Left ventricle myocardium inferior (tissue), 1 donor: ENCODE results near the gene PRR5. TPM values are rescaled to one million over a fixed set of nuclear protein-coding genes. Genes with fewer than 3 reads are reported as not detected.

Experiments used
- DNase-seq: peaks from one replicate; pipeline ENCODE4 v3.0.0-alpha.2; 2020
- H3K27ac ChIP-seq: fragments of 200-600 bp; replicated peaks from 2 replicates; pipeline ENCODE4 v1.8.0; 2021
- H3K27me3 ChIP-seq: fragments of 200-600 bp; 2 replicates; pipeline ENCODE4 v1.8.0; 2021; ENCODE audit warnings: low read depth
- H3K36me3 ChIP-seq: fragments of 200-600 bp; 2 replicates; pipeline ENCODE4 v1.8.0; 2021
- H3K4me1 ChIP-seq: fragments of 200-600 bp; 2 replicates; pipeline ENCODE4 v1.8.0; 2021
- H3K4me3 ChIP-seq: fragments of 200-600 bp; 2 replicates; pipeline ENCODE4 v1.8.0; 2021; ENCODE audit warnings: mild to moderate bottlenecking, moderate library complexity
- H3K9me3 ChIP-seq: fragments of 200-600 bp; replicated peaks from 2 replicates; pipeline ENCODE4 v1.8.0; 2021
- CTCF ChIP-seq: fragments of 200-600 bp; IDR thresholded peaks from 2 replicates; pipeline ENCODE4 v1.8.0; 2021; ENCODE audit warnings: antibody characterized with exemption, mild to moderate bottlenecking, borderline replicate concordance
- intact Hi-C: fragments of 100-400 bp; cut with micrococcal nuclease; formaldehyde crosslinking; loops from one replicate; pipeline ENCODE4 v1.11.0; 2022
- total RNA-seq: library from RNA; stranded (reverse); fragmentation: NEBNext Ultra II Directional; extraction: Animal tissue kit (Norgen Biotek cat#: 25700); gene quantifications from one replicate; pipeline ENCODE4 v1.2.1, GENCODE V29; 2021
- donor health status: DM: no; HTN: yes; CAD: no; lungs with severe emphysema.

Gene PRR5
- total RNA-seq, 1 donor from 2014 or later, result 2.9 TPM

- Histone ChIP-seq H3K4me1 (peaks cover 34% of the 10 kb centered on the region), H3K9me3 (no peaks in the 10 kb centered on the region), H3K27ac (no peak overlapping the region), H3K36me3 (no peaks in the 10 kb centered on the region), H3K4me3 (no peak overlapping the region), H3K27me3 (peaks cover 28% of the 10 kb centered on the region)
- no peak for TF ChIP-seq CTCF
- intact Hi-C loops, result no loop called here
- no peak for DNase-seq
Observed at GRCh38 chr22:44666207-44666585, 35.8 kb upstream of the PRR5 start.

DNA sequence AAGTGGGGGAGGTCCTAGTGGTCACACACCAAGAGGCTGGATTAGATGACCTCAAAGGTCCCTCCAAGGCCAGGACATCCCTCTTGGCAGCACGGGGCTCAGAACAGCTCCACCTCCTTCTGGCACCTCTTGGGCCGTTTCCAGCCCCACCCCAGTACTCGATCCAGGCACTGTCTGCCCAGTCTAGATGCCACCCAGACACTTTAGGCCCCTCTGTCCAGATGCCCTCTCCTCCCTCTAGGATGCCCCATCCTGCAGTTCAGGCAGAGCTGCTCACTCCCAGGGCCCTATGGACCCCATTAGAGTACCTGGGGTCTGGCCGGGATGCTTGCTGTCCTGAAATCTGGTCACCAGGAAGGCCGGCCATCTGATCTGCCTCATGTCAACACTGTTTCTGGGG, 34.7 kb upstream of the PRR5 start:
- Histone ChIP-seq H3K27me3 (peaks cover 29% of the 10 kb centered on the region), H3K4me3 (no peak overlapping the region), H3K36me3 (no peaks in the 10 kb centered on the region), H3K4me1 (peaks cover 34% of the 10 kb centered on the region), H3K9me3 (no peaks in the 10 kb centered on the region), H3K27ac (no peak overlapping the region)
- TF ChIP-seq CTCF, result no peak
- intact Hi-C loops, result no loop called here
- no peak for DNase-seq

- intact Hi-C loops, result no loop called here
- no peak for DNase-seq
Observed at GRCh38 chr22:44667829-44668189, 34.2 kb upstream of the PRR5 start.

DNA sequence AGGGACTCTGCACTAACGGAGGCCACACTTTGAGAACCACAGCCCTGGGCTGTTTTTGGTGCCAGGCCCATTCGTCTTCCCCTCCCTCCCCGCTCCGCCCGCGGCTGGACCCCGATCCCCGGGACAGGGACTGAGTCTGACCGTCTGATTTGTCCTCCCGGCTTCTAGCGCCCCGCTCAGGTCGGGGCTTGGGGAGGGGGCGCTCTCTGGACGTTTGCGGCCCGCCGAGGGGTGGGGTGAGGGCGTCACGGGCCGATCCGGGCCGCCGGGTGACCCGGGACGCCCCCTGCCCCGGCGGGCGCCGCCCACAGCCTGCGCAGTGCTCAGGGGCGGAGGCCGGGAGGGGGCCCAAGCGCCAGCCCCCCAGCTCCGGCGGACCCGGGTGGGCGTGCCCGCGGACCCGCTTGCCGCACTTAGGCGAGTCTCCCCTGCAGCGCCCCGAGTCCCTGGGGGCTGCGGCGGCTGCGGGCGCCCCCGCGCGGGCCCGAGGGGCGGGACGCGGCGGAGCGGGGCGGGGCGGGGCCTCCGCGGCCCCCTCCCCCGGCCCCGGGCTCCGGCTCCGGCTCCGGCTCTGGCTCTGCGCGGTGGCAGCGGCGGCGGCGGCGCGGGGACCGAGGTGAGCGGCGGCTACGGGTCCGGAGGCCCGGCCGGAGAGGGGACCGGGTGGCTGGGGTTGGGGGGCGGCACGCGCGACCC, 33.7 kb upstream of the PRR5 start:
- H3K27ac ChIP-seq, result peak overlapping the region; percentile 67
- TF ChIP-seq CTCF, result no peak
- intact Hi-C loops, result no loop called here

More at GRCh38 chr22:44667829-44668189, 34.2 kb upstream of the PRR5 start:
- no peak for TF ChIP-seq CTCF
- Histone ChIP-seq H3K27me3 (peaks cover 34% of the 10 kb centered on the region), H3K9me3 (no peaks in the 10 kb centered on the region), H3K4me3 (peak overlapping the region; percentile 69), H3K4me1 (peaks cover 34% of the 10 kb centered on the region), H3K36me3 (no peaks in the 10 kb centered on the region), H3K27ac (peak overlapping the region; percentile 67)

DNA sequence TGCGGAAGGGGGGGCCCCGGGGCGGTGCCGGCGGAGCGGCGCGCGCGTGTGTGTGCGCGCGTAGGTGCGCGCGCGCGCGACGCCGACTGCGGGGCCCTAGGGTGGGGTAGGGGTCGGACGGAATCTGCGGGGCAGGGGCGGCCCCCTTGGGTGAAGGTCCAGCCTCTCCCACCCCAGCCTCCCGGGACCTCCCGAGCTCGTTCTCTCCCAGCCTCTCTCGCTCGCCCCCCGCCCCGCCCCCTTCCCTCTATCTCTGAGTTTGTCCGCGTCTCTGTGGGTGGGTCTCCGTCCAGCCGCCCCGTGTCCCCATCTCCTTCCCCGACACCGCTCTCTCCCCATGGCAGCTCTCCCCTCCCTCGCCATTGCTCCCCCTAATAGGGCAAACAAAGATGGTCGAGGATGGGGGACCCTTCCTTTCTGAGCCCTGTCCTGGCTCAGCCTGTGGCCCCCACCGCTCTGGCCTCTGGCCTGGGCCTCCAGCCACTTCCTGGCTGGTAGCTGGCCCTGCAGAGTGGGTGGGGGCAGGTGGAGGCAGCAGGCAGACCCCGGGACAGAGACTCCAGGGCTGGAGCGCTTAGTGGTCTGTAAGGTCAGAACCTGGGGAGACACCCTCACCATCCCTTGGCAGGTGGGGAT, 33.0 kb upstream of the PRR5 start:
- H3K27ac ChIP-seq, result no peak overlapping the region
- no peaks in the 10 kb centered on the region for H3K36me3 ChIP-seq
- peak overlapping the region; percentile 69 for H3K4me3 ChIP-seq
- peaks cover 33% of the 10 kb centered on the region for H3K4me1 ChIP-seq
- TF ChIP-seq CTCF, result no peak
- no peaks in the 10 kb centered on the region for H3K9me3 ChIP-seq
- intact Hi-C loops, result no loop called here
- DNase-seq, result no peak
- H3K27me3 ChIP-seq, result peaks cover 36% of the 10 kb centered on the region

More for the DNA sequence above, 33.7 kb upstream of the PRR5 start:
- no peak for DNase-seq
- Histone ChIP-seq H3K4me1 (peaks cover 34% of the 10 kb centered on the region), H3K27me3 (peaks cover 36% of the 10 kb centered on the region), H3K9me3 (no peaks in the 10 kb centered on the region), H3K4me3 (peak overlapping the region; percentile 69), H3K36me3 (no peaks in the 10 kb centered on the region)
